ENCODE results near the gene SIPA1L3. TPM values are rescaled to one million over a fixed set of nuclear protein-coding genes. Genes with fewer than 3 reads are reported as not detected.

Gene SIPA1L3
- polyA plus RNA-seq, 1 donor from 2014 or later = 2.8 TPM

GRCh38 chr19:38182536-38183210 lies 275.7 kb downstream of the SIPA1L3 start:
- Histone ChIP-seq H3K4me2 (ENCODE audit: low read length) (no peak overlapping the region), H3K4me3 (ENCODE audit: low read length) (no peak overlapping the region), H2AFZ (ENCODE audit: low read depth, low read length) (no peak overlapping the region), H4K20me1 (ENCODE audit: insufficient read depth) (no peaks in the 10 kb centered on the region), H3K9me2 (ENCODE audit: insufficient read depth, low read length) (no peaks in the 10 kb centered on the region), H3K27me3 (ENCODE audit: insufficient read depth, low read depth, low read length) (no peaks in the 10 kb centered on the region), H3K79me2 (replicated peaks; ENCODE audit: insufficient read depth, low read length) (no peaks in the 10 kb centered on the region), H3K27ac (ENCODE audit: low read length) (no peak overlapping the region), H3K36me3 (ENCODE audit: insufficient read depth, low read length) (no peaks in the 10 kb centered on the region), H3F3A (ENCODE audit: insufficient read depth, low read length, poor library complexity, severe bottlenecking) (no peaks in the 10 kb centered on the region), H3K9ac (ENCODE audit: low read length) (no peak overlapping the region), H3K9me3 (ENCODE audit: low read length) (no peaks in the 10 kb centered on the region)
- TF ChIP-seq SMC3 (conservative IDR thresholded peaks at IDR 0.05; ENCODE audit: poor library complexity) (no peak), MXI1 (conservative IDR thresholded peaks at IDR 0.05; ENCODE audit: poor library complexity, severe bottlenecking) (no peak), POLR2AphosphoS5 (IDR thresholded peaks at IDR 0.05) (no peak), TAF1 (IDR thresholded peaks at IDR 0.05; ENCODE audit: low read depth) (no peak), EP300 (conservative IDR thresholded peaks at IDR 0.05; ENCODE audit: poor library complexity, severe bottlenecking) (no peak), RAD21 (conservative IDR thresholded peaks at IDR 0.05) (no peak), REST (IDR thresholded peaks at IDR 0.05; ENCODE audit: borderline replicate concordance) (no peak), EZH2 (IDR thresholded peaks at IDR 0.05; ENCODE audit: borderline replicate concordance, insufficient read depth, low read length, poor library complexity, severe bottlenecking) (no peak)
- TF ChIP-seq, protein P1, sequence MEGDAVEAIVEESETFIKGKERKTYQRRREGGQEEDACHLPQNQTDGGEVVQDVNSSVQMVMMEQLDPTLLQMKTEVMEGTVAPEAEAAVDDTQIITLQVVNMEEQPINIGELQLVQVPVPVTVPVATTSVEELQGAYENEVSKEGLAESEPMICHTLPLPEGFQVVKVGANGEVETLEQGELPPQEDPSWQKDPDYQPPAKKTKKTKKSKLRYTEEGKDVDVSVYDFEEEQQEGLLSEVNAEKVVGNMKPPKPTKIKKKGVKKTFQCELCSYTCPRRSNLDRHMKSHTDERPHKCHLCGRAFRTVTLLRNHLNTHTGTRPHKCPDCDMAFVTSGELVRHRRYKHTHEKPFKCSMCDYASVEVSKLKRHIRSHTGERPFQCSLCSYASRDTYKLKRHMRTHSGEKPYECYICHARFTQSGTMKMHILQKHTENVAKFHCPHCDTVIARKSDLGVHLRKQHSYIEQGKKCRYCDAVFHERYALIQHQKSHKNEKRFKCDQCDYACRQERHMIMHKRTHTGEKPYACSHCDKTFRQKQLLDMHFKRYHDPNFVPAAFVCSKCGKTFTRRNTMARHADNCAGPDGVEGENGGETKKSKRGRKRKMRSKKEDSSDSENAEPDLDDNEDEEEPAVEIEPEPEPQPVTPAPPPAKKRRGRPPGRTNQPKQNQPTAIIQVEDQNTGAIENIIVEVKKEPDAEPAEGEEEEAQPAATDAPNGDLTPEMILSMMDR (IDR thresholded peaks at IDR 0.05; ENCODE audit: poor library complexity, severe bottlenecking) = no peak

- Histone ChIP-seq H3K4me2 (ENCODE audit: low read length) (no peak overlapping the region), H3K4me3 (ENCODE audit: low read length) (no peak overlapping the region), H2AFZ (ENCODE audit: low read depth, low read length) (no peak overlapping the region), H3K9me2 (ENCODE audit: insufficient read depth, low read length) (no peaks in the 10 kb centered on the region), H4K20me1 (ENCODE audit: insufficient read depth) (no peaks in the 10 kb centered on the region), H3K36me3 (ENCODE audit: insufficient read depth, low read length) (no peaks in the 10 kb centered on the region), H3K27ac (ENCODE audit: low read length) (no peak overlapping the region), H3K9me3 (ENCODE audit: low read length) (no peaks in the 10 kb centered on the region), H3K9ac (ENCODE audit: low read length) (no peak overlapping the region), H3F3A (ENCODE audit: insufficient read depth, low read length, poor library complexity, severe bottlenecking) (no peaks in the 10 kb centered on the region), H3K79me2 (replicated peaks; ENCODE audit: insufficient read depth, low read length) (no peaks in the 10 kb centered on the region), H3K27me3 (ENCODE audit: insufficient read depth, low read depth, low read length) (no peaks in the 10 kb centered on the region)
- no peak for TF ChIP-seq EZH2 (IDR thresholded peaks at IDR 0.05; ENCODE audit: borderline replicate concordance, insufficient read depth, low read length, poor library complexity, severe bottlenecking)
- no peak for TF ChIP-seq SMC3 (conservative IDR thresholded peaks at IDR 0.05; ENCODE audit: poor library complexity)
- TF ChIP-seq, protein P1 (IDR thresholded peaks at IDR 0.05; ENCODE audit: poor library complexity, severe bottlenecking) = no peak
- TF ChIP-seq REST (IDR thresholded peaks at IDR 0.05; ENCODE audit: borderline replicate concordance) = no peak
- TF ChIP-seq MXI1 (conservative IDR thresholded peaks at IDR 0.05; ENCODE audit: poor library complexity, severe bottlenecking) = no peak
- TF ChIP-seq POLR2AphosphoS5 (IDR thresholded peaks at IDR 0.05) = no peak
Measured at GRCh38 chr19:38183251-38183897, 276.4 kb downstream of the SIPA1L3 start.

Measured in neural cell (in vitro differentiated cells).